NCI-H524 treated with DMSO at 0.1 percent for 48 hours (cell line): ENCODE measurements around the gene UBE2O.

Experiments
- DNase-seq: peaks from one replicate; lab custom pipeline; 2025; lab: John Stamatoyannopoulos, UW

Gene UBE2O

GRCh38 chr17:76345377-76345974, 107.5 kb downstream of the UBE2O start:
- no peak for DNase-seq

GRCh38 chr17:76343106-76343505, 109.8 kb downstream of the UBE2O start:
- no peak for DNase-seq

GRCh38 chr17:76341301-76341700, 111.7 kb downstream of the UBE2O start:
- DNase-seq: no peak
